SU-DHL-6 (cell line): ENCODE measurements around the gene CMTR1.

Source experiments
- EZH2phosphoT487 ChIP-seq: fragments of 200-600 bp; sonication (generic), shearing (Covaris generic); conservative IDR thresholded peaks from 2 replicates; pipeline ENCODE4 v1.6.1; 2018; ENCODE audit warnings: mild to moderate bottlenecking, antibody characterized with exemption, low read length, moderate library complexity, mixed read lengths
- TF ChIP-seq, protein P1 (sequence below): fragments of 200-600 bp; sonication (generic); IDR thresholded peaks from one replicate; pipeline ENCODE4 v1.5.1; 2017; ENCODE audit warnings: antibody characterized with exemption, mild to moderate bottlenecking, low read length, moderate library complexity; ENCODE audit not compliant: insufficient read depth, poor library complexity, severe bottlenecking

DNA sequence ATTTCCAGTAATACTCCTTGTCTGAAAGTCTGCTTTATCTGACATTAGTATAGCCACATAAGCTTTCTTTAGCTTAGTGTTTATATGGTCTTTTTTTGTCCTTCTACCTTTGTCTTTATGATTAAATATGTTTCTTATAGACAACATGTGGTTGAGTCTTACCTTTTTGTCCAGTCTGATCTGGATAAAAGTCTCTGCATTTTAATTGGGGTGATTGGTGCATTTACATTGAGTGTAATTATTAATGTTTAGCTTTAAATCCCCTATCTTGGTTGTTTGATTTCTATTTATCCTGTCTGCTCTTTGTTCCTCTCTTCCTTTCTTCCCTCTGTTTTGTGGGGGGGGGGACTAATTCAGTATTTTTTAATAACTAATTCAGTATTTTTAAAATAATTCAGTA is 34.7 kb downstream of the CMTR1 start:
- TF ChIP-seq, protein P1, sequence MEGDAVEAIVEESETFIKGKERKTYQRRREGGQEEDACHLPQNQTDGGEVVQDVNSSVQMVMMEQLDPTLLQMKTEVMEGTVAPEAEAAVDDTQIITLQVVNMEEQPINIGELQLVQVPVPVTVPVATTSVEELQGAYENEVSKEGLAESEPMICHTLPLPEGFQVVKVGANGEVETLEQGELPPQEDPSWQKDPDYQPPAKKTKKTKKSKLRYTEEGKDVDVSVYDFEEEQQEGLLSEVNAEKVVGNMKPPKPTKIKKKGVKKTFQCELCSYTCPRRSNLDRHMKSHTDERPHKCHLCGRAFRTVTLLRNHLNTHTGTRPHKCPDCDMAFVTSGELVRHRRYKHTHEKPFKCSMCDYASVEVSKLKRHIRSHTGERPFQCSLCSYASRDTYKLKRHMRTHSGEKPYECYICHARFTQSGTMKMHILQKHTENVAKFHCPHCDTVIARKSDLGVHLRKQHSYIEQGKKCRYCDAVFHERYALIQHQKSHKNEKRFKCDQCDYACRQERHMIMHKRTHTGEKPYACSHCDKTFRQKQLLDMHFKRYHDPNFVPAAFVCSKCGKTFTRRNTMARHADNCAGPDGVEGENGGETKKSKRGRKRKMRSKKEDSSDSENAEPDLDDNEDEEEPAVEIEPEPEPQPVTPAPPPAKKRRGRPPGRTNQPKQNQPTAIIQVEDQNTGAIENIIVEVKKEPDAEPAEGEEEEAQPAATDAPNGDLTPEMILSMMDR, result no peak
- no peak for TF ChIP-seq EZH2phosphoT487
